Amygdala (tissue), 56 donors: Measurements from ENCODE around the gene SETD3.

ENCODE experiments used
- DNase-seq, 56 donors: peaks; one replicate each; lab custom pipeline; 2025; lab: John Stamatoyannopoulos, UW

SETD3 gene

DNA sequence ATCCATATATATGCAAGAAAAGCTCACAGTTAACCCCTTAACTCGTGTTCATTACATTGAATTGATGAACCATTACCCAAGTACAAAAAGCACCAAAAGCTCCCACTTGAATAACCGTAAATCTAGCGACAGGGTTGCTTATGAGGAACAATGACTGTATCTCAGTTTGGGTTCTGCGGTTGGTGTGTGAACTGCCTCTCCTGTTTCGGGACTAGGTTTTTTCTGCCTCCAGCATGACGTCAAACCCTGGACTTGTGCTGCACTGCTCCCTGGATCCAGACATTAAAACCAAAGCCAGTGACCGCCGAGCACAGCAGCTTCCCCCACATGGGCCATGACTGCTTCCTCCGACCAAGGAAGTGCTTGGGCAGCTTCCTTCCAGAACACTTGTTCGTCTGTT lies 77.7 kb downstream of the SETD3 start:
- no peak for DNase-seq

DNA sequence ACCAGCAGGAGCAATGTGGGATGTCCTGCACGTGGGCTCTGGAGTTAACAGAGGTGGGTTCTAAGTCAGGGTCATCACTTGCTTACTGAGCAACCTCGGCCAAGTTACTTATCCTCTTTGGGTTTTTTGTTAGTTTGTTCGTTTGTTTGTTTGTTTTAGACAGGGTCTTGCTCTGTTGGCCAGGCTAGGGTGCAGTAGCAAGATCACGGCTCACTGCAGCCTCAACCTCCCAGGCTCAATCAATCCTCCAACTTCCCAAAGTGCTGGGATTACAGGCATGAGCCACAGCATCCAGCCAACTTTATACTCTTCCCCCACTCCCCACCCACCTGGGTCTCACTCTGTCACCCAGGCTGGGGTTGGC lies 78.4 kb downstream of the SETD3 start:
- DNase-seq: no peak

DNA sequence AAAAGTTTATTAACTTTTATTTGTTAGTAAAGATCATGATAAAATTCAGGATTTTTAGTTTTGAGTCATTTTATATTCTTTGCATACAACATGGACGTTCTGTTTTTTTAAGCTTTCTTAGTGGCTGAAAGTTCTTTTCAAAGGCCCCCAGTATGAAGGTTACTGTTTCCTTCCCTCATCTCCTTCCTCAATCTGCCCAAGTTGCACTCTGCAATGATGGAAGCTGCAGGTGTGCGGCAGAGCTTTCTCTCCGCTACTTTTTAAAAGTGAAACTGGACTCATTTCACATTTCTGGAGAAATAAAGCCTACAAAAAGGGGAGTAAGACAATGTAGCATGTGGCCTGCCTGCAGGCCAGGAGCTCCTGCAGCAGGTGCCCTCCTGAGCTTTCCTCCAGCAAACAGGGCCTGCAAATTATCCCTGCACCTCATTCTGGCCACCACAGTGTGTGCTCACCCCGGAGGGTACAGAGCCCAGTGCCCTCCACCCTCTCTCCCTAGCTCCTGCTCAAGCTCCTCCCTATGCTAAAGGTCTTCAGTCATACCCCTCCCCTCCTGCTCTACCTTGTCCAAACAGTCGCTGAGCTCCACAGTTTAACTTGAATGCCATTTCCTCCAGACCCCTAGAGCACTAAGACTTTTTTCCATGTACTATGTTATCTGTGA lies 78.9 kb downstream of the SETD3 start:
- DNase-seq: no peak

DNA sequence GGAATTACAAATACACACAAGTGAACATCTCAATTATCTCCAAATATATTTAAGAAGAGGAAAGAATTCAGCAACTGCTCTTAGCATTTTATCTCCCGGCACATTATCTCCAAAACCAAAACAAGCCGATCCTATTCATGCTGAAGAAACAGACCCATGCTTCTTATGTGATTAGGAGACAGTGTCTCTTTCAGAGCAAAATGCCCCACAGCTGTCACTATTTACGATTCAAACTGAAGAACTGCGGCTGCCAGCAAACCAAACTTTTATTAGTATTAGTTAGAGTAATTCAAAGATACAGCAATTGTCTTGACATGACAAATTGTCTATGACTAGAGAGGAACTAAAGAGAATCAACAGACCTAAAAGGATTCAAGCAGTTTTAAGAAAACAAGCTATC lies 79.4 kb downstream of the SETD3 start:
- no peak for DNase-seq

DNA sequence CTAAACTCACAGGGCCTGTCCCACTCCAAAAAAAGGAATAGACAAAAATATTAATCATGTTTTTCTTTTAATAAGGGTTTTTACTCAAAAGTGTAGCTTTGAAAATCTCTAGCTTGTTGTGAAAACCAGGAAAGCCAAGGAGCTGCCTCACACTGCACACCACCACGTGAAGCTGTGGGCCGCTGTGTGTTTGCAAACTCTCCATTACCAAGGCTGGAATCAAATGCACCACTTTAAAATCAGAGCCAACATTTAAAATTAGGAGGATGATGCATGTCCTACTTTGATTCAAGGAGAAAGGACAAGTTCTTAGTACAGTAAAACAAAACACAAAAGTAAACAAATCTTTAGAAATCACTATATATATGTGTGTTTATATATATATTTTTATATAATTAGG lies 83.0 kb downstream of the SETD3 start:
- no peak for DNase-seq

DNA sequence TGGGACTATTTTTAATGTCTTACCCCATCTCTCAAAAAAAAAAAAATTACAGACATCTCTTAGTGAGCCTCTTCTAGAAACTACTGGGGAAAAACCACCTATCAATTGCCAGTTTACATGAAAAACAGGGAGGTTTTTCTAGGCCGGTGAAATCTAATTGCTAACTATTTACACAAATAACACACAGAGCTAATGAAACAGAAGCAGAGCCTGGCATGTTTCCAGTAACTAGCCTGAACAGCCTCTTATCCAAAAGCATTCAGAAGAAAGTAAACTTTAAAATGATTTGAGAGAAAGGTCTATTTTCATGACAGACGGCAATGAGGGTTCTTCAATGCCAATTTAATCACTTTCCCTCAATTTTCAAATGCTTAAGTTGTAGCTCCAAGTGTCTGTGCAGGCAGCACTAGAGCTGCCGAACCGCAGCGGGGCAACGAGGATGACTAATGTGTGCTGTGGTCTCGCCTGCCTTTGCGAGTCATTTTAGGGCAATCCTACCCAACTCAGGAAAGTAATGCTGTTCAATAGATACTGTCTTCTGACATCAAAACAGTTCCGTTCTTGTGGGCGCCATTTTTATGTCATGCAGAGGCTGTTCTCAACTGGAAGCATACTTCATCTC lies 84.6 kb downstream of the SETD3 start:
- peak in 1 of 56 donors; percentile 49 for DNase-seq

DNA sequence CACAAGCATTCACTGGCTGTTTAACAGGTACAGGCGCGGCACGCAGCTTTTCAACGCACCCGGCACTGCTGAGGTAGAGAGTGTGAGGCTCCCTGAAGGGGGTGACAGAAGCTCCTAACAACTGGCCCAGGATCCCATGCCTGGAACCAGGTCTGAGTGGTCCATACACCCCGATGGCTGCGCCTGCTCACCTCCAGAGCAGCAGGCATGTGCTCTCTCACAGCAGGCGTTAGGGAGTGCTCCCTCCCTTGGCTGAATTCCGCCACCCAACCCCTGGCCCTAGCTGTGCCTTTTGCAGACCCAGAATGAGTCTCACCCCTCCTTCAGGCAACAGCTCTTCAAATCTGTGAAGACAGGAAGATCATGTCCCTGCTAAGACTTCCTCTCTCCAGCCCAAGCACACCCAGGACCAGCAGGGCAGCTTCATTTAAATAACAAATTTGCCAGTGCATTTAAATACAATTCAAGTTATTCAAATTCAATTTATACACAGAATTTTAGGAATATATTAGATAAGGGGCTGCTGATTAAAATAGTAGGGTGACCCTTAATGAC lies 86.0 kb downstream of the SETD3 start:
- no peak for DNase-seq

DNA sequence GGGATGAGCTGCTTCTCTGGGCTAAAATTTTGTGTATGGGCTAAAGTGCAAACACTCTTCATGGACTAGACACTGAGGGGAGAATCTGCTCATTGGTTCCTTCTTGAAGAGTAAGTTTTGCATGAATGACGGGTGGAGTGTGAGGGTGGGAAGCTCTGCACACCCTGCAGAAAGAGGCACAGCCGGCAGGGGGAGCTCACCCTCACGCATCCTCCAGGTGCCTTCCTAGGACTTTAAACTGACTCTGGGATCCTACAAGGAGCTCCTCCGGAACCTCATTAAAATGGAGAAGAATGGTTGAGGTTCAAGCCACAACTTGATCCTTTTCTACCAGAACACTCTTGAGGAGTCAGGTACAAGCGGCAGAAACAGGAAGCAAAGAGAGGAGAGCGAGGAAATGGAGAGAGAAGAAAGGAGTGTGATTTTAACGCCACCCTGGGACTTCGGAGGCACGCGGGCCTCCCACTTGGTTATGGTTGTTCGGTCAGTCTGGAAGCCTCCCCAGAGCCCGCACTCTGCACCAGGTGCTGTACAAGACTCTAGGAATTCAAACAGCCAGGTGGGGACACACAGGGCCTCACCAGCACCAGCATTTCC lies 87.5 kb downstream of the SETD3 start:
- peak in 1 of 56 donors; percentile 13 for DNase-seq

DNA sequence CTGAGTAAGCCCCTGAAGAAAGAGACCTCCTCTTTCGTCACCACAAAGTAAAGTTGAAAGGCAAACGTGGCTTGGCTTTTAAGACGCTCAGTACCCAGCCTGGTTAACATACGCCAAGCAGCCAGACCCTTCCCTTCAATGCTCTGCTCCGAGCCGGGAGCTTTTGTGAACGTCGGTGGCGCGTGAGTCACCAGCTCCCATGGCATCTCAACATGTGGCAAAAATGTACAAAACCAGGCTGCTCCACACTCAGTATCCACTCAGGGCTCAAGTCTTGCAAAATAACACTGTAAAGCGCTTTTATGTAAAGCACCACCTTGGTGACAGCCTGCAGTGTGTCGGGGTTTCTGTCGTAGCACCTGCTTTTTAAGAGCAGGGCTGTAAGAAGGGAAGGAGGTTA lies 89.0 kb downstream of the SETD3 start:
- no peak for DNase-seq

DNA sequence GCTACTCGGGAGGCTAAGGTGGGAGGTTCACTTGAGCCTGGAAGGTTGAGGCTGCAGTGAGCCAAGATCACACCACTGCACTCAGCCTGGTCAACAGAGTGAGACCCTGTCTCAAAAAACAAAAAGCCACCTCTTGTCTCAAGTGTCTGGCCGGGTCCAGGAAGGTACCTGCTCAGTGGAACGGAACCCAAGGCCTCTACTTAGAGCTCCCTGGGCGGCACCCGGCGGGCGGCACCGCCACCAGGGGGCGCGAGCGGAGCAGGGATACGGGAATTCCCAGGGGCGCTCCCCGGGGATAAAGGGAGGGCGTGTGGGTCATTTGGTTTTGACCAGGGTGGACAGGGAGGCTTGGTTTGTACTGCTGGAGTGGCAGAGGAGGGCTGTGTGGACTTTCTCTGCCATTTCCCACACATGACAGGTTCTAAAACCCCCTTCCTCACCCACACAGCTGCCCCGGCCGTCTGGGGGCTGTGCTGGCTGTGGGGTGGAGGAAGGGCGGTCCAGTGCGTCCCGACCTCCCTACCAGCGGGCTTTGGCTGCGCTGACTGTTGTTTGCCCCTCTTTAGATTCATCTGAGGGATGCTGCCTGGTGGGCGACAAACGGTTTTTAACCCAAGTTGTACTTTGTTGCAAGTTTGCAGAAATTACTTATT lies 91.4 kb downstream of the SETD3 start:
- DNase-seq: peak in 11 of 56 donors; percentile 7 to 63 (median 31)

DNA sequence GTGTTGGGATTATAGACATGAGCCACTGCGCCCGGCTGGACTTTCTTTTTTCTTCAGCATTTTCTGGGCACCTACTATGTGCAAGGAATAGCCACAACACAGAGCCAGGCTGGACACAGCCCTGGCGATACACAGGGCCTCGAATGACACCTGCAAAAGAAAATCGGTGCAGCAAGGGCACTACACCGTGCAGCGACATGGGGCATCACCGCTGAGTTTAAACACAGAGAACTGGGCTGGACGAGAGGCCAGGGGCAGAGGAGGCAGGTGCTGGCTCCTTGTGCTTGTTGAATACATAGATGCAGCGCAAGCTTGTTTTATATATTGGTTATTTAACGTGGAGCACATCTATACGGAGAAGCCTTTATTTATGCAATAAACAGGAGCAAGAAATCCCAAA lies 92.4 kb downstream of the SETD3 start:
- DNase-seq: no peak

DNA sequence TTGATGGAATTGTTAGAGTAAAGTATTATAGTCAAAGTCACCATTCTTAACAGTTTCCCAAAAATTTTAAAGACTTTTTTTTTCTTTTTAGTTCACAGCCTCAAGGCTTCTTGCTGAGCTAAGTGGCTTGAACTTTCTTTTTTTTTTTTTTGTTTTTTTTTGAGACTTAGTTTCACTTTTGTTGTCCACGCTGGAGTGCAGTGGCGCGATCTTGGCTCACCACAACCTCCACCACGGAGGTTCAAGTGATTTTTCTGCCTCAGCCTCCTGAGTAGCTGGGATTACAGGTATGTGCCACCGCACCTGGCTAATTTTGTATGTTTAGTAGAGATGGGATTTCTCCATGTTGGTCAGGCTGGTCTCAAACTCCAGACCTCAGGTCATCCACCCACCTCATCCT lies 92.8 kb downstream of the SETD3 start:
- no peak for DNase-seq

DNA sequence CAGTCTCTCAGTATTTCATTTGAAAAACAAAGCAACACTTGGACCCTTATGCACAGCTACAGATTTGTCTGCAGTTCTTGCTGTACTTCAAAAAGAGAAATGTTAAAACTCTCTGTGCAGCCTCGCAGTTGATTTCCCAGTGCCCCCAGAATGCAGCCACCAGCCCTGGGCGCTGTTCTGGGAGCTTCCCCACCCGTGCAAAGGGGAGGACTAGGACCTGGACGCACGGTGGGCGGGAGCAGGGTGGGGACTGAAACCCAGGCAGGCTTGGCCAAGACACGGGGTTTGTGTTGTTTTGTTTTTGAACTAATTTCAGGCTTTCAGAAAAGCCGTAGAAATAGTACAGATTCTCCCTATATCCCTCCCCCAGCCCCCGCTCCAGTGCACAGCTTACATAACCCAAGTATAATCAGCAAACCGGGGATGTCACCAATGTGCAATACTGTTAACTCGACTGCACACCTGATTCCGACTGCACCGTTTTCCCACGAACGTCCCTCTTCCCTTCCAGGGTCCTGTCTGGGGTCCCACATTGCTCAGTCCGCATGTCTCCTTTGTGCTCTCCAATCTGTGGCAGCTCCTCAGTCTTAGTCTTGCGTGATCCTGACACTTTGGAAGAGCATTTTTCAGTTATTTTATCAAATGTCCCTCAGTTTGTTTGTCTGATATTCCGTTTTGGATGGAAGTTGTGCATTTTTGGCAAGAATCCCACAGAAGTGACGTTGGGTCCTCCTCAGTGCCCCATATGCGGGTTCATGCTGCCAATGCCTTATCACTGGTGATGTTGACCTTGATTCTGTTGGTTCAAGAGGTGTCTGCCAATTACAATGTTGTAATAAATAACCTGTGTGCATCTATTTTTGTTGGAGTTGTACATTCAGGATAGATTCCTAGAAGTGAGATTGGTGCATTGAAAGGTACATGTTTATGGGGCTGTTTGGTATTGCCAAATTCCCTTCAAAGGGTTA lies 95.9 kb downstream of the SETD3 start:
- DNase-seq: no peak

DNA sequence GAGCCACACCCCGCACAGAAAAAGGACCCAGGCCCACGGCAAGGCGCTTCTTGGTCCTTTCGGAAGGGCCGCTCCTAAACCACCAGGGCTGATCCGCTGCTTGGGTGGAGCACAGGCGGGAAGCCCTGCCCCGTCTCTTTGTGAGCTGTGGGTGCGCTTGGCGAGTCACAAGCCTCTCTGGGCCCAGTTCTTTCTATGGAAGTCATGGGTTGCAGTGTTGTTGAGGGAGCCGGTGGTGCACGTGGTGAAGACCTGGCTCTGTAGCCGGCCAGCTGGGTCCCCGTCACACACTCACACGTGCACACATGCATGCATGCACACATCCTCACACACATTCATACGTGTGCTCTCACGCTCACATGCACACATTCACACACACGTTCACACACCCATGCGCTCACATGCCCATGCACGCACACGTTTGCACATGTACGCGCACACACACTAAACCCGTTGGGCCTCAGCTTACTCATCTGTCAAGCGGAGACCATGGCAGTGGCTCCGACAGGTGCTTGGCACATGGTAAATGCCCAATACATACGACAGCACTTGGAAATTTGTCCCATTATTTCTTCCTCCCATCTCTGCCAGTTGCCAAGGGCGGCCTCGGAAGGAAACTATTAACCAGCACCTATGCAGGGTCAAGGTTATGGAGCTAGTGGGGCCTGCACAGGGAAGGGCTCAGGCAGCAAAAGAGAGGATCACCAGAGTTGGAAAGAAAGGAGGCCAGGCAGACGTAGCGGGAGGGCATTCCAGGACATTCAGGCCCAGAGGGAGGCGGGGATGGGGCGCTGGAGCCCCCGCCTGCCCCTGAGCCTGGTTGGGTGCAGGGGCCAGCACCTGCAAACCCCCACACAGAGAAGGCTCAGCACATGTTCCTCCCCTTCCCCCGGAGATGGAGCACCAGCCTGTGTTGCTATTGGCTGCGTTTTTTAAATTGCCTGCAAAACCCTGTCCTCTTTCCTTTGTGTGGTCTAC lies 96.9 kb downstream of the SETD3 start:
- DNase-seq: no peak

DNA sequence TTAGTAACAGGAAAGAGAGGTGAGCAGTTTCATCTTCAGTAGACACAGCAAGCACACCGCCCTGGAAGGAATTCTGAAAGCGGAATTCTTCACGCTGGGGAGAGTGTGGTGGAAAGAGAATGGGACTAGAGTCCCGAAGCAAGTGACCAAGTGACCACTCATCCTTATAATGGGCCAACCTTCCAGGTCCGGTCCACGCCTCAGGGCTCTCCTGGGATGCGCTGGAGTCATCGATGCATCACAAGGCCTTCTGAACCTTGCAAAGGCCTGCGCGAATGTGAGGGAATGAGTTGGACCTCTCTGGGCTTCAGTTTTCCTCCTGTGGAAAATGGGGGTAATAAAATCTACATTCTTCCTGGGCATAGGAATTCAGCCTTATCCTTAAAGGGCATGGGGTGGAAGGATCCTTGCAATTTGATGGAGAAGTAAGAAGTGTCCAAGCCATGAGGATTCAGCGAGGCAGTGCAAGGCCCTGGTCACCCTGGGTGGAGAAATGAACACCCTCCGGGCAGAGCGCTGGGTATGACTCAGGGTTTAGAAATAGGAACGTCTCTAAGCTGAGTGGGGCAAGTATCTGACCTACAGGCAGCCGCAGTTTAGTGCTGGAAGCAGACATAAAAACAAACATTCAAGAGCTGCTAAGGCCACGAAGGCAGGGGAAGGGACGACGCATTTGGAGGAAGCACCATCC lies 97.7 kb downstream of the SETD3 start:
- DNase-seq: no peak

DNA sequence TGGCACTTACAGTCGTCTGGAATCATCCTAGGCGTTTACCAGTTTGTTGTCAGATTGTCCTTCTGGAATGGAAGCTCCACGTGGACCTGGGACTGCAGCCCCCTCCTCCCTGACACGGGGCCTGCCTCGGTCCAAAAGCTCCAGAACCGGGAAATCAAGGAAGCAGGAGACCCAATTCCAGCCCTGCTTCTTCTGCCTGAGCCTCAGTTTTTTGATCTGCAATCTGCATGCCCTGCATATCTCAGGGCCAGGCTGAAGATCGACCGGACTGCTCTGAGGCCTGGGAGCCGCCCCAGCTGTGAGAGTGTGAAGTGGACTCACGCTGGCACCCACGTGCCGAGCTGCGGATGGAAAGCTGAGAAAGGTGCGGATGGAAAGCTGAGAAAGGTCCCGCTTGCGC lies 98.6 kb downstream of the SETD3 start:
- DNase-seq: no peak

DNA sequence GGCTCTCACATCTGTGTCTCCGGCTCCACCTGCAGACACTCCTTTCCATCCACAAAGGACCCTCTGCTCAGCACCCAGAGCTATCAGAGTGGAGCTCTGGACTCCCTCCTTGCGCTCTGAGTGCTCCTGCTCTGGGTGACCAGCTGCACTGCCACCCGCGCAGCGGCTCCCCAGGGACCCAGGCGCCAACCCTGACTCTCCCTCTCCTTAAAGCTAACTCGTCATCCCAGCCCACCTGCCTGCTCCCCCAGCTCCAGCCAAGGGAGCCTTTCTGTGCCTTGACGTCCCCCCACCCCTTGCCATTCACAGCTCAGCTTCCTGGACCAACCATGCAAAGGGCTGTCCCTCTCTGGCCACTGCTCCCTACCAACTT lies 99.0 kb downstream of the SETD3 start:
- DNase-seq: no peak

DNA sequence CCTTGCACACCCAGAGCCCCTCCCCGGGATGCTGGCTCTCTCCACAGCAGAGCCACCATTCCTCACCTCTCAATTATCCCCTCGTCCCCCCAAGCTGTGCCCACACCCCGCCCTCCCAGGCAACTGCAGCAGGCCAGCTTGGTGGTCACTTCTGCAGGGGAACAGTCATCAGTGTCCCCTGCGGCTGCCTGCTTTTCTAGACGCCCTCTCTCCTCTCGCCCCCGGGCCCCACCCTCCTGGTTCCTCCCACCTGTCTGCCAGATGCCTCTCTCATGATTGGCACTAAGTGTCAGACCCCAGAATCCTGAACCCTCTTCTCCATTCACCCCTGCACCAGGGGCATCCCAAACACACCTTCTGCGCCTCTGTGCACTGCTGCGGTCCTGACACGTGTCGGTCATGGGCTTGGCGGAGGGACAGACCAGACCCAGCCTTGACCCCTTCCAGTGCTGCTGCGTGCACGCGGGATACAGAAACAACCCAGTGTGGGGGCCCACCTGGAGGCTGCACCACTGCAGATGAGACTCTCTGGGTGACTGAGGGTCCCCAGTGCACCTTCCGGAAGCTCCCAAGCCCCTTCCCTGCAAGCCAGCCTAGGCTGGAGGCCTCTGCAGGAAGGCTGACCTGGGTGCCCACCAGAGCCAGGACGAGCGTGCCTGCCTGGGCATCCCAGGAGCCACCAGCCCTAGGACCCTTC lies 99.5 kb downstream of the SETD3 start:
- no peak for DNase-seq
